Esophagus muscularis mucosa (tissue), 4 donors: ENCODE data around the gene UPF3B.

ENCODE experiments used
- CTCF ChIP-seq, 3 experiments: fragments of 200-600 bp in 2 of 3; fragments of 450-650 bp in 1 of 3; sonication (generic) in 2 of 3; IDR thresholded peaks; one replicate each; pipeline ENCODE4 v1.5.1; 2017 to 2019; ENCODE audit warnings: antibody characterized with exemption in 3 of 3, mild to moderate bottlenecking in 2 of 3, moderate library complexity in 1 of 3
- EP300 ChIP-seq: sonication (generic); formaldehyde crosslinking; IDR thresholded peaks from one replicate; pipeline ENCODE4 v1.6.1; 2017; ENCODE audit warnings: antibody characterized with exemption
- POLR2A ChIP-seq: fragments of 450-650 bp; IDR thresholded peaks from one replicate; pipeline ENCODE4 v1.6.1; 2017; ENCODE audit warnings: antibody characterized with exemption, moderate library complexity, mild to moderate bottlenecking, low read depth
- POLR2AphosphoS5 ChIP-seq, 2 donors: sonication (generic); formaldehyde crosslinking; IDR thresholded peaks; one replicate each; pipeline ENCODE4 v1.6.1; 2017; ENCODE audit warnings: antibody characterized with exemption in 2 of 2

- TF ChIP-seq CTCF (IDR thresholded peaks at IDR 0.05) (no peak), EP300 (no peak), POLR2AphosphoS5 (IDR thresholded peaks at IDR 0.05) (no peak), POLR2A (no peak)
Observed at GRCh38 chrX:119870626-119871131, 17.9 kb upstream of the UPF3B start.
